ENCODE measurements around the gene KIF5B.
A peak's percentile ranks its signal among the peaks of the same experiment; 100 is the strongest.
"Not testable (repeated sequence)": the region's sequence is repeated elsewhere in the genome, so short reads cannot be mapped to it uniquely, and the experiment has no call there.

KIF5B gene

DNA sequence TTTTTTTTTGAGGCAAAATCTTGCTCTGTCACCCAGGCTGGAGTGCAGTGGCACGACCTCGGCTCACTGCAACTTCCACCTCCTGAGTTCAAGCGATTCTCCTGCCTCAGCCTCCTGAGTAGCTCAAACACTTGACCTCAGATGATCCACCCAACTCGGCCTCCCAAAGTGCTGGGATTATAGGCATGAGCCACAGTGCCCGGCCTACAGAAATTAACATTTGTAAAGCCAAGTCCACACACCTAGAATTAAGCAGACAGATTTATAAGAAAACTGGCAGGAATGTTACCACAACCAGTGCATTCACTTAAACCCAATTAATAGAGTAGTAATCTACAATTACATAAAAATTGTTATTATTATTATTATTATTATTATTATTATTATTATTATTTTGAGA lies 11.7 kb upstream of the KIF5B start:
- H4K12ac ChIP-seq (ENCODE audit: low read depth, low read length); DNase-seq; H3K9ac ChIP-seq (ENCODE audit: low read length); H3K27me3 ChIP-seq (ENCODE audit: insufficient read depth, low read length); H4K91ac ChIP-seq (ENCODE audit: low read depth, low read length); H3K79me1 ChIP-seq (ENCODE audit: low read length); H3K4me2 ChIP-seq (ENCODE audit: low read length); H2AFZ ChIP-seq (ENCODE audit: insufficient read depth, low read length, poor library complexity); H3K79me2 ChIP-seq (ENCODE audit: control insufficient read depth, insufficient read depth, low read length, poor library complexity); H3K14ac ChIP-seq (ENCODE audit: low read length); H3K4me3 ChIP-seq (ENCODE audit: low read depth, low read length); H3K18ac ChIP-seq (ENCODE audit: low read length); H3K4me1 ChIP-seq (ENCODE audit: control insufficient read depth in 1 of 2, insufficient read depth in 2 of 2, low read length in 2 of 2); H2BK5ac ChIP-seq (ENCODE audit: low read depth, low read length, poor library complexity); H4K8ac ChIP-seq (ENCODE audit: low read depth, low read length); H3K36me3 ChIP-seq (ENCODE audit: control insufficient read depth in 1 of 2, insufficient read depth in 2 of 2, low read length in 2 of 2); H2AK5ac ChIP-seq (ENCODE audit: low read length); H2BK120ac ChIP-seq (ENCODE audit: insufficient read depth, low read length, poor library complexity); H3K4ac ChIP-seq (ENCODE audit: low read depth, low read length); H3K9me3 ChIP-seq (ENCODE audit: insufficient read depth, low read depth, low read length); H3K27ac ChIP-seq (ENCODE audit: low read depth, low read length); H3K23ac ChIP-seq (ENCODE audit: low read length); H2BK12ac ChIP-seq (ENCODE audit: low read length): not testable (repeated sequence)
- WGBS (ENCODE audit: extremely low coverage, insufficient coverage, insufficient read length) = no CpG with 5 or more reads among the region's 5 CpGs

DNA sequence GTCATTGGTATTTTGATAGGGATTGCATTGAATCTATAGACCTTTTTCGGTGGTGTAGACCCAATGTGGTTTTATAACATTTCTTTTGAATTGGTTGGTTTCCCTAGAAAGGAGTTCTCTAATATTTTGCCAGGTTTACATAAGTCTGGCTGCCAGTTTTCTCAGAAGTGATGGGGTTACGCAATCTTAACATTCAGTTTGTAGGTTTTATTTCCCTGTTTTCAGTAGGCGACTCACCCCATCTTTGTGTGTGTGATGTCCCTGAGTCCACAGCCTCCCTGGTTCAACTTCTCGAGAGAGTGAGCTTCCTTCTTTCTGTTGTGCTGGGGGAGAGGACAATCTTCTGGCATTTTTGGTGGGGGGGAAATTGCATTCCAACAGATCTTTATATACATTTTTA lies 9.6 kb upstream of the KIF5B start:
- no peaks in the 10 kb centered on the region for H3K79me1 ChIP-seq (ENCODE audit: low read length)

DNA sequence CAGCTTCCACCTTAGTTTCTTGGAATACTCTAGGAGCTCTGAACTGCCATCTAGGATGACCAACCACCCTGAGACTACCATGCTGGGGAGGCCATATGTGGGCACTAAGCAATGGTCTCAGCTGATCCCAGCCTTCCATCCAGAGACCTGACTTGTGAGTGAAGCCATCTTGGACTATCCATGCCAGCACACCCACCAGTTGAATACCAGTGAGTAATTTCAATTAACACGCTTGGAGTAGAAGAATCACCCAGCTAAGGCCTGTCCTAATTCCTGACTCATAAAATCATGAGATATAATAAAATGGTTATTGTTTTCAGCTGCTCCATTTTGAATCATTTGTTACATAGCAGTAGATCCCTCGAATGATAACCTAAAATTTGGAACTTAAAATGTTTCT lies 5.2 kb upstream of the KIF5B start:
- H3K23ac ChIP-seq (ENCODE audit: low read length) = no peak overlapping the region
- H3K36me3 ChIP-seq (ENCODE audit: control insufficient read depth in 1 of 2, insufficient read depth in 2 of 2, low read length in 2 of 2) = no peaks in the 10 kb centered on the region
- H3K4me1 ChIP-seq (ENCODE audit: control insufficient read depth in 1 of 2, insufficient read depth in 2 of 2, low read length in 2 of 2) = peaks cover 2% of the 10 kb centered on the region in 2 experiments
- no peak overlapping the region for H3K4ac ChIP-seq (ENCODE audit: low read depth, low read length)
- peaks cover 2% of the 10 kb centered on the region for H3K79me1 ChIP-seq (ENCODE audit: low read length)
- H3K4me3 ChIP-seq (ENCODE audit: low read depth, low read length) = no peak overlapping the region
- no CpG with 5 or more reads among the region's 2 CpGs for WGBS (ENCODE audit: extremely low coverage, insufficient coverage, insufficient read length)
- DNase-seq = no peak
- no peak overlapping the region for H4K91ac ChIP-seq (ENCODE audit: low read depth, low read length)
- H2BK12ac ChIP-seq (ENCODE audit: low read length) = no peak overlapping the region
- no peak overlapping the region for H3K4me2 ChIP-seq (ENCODE audit: low read length)
- no peak overlapping the region for H3K18ac ChIP-seq (ENCODE audit: low read length)
- H3K27me3 ChIP-seq (ENCODE audit: insufficient read depth, low read length) = no peaks in the 10 kb centered on the region
- H4K12ac ChIP-seq (ENCODE audit: low read depth, low read length) = no peak overlapping the region
- no peak overlapping the region for H3K14ac ChIP-seq (ENCODE audit: low read length)
- H3K79me2 ChIP-seq (ENCODE audit: control insufficient read depth, insufficient read depth, low read length, poor library complexity) = no peaks in the 10 kb centered on the region
- H3K9ac ChIP-seq (ENCODE audit: low read length) = no peak overlapping the region
- no peak overlapping the region for H2AFZ ChIP-seq (ENCODE audit: insufficient read depth, low read length, poor library complexity)
- H2BK120ac ChIP-seq (ENCODE audit: insufficient read depth, low read length, poor library complexity) = no peak overlapping the region
- no peaks in the 10 kb centered on the region for H3K9me3 ChIP-seq (ENCODE audit: insufficient read depth, low read depth, low read length)
- H2AK5ac ChIP-seq (ENCODE audit: low read length) = no peak overlapping the region
- no peak overlapping the region for H4K8ac ChIP-seq (ENCODE audit: low read depth, low read length)
- H3K27ac ChIP-seq (ENCODE audit: low read depth, low read length) = no peak overlapping the region
- no peak overlapping the region for H2BK5ac ChIP-seq (ENCODE audit: low read depth, low read length, poor library complexity)

More for the DNA sequence above, 9.6 kb upstream of the KIF5B start:
- no peak overlapping the region for H2AFZ ChIP-seq (ENCODE audit: insufficient read depth, low read length, poor library complexity)
- H4K12ac ChIP-seq (ENCODE audit: low read depth, low read length) = no peak overlapping the region
- H2BK5ac ChIP-seq (ENCODE audit: low read depth, low read length, poor library complexity) = no peak overlapping the region
- H2AK5ac ChIP-seq (ENCODE audit: low read length) = no peak overlapping the region
- no peak overlapping the region for H4K91ac ChIP-seq (ENCODE audit: low read depth, low read length)
- no peak overlapping the region for H3K14ac ChIP-seq (ENCODE audit: low read length)
- H3K36me3 ChIP-seq (ENCODE audit: control insufficient read depth in 1 of 2, insufficient read depth in 2 of 2, low read length in 2 of 2) = no peaks in the 10 kb centered on the region
- no peak overlapping the region for H3K23ac ChIP-seq (ENCODE audit: low read length)
- H2BK120ac ChIP-seq (ENCODE audit: insufficient read depth, low read length, poor library complexity) = no peak overlapping the region
- no peak overlapping the region for H3K18ac ChIP-seq (ENCODE audit: low read length)
- no peak overlapping the region for H3K4ac ChIP-seq (ENCODE audit: low read depth, low read length)
- H3K4me2 ChIP-seq (ENCODE audit: low read length) = no peak overlapping the region
- peak in 1 of 2 donors; percentile 12 for DNase-seq
- no peak overlapping the region for H3K4me3 ChIP-seq (ENCODE audit: low read depth, low read length)
- no CpG with 5 or more reads among the region's 4 CpGs for WGBS (ENCODE audit: extremely low coverage, insufficient coverage, insufficient read length)
- H2BK12ac ChIP-seq (ENCODE audit: low read length) = no peak overlapping the region
- H4K8ac ChIP-seq (ENCODE audit: low read depth, low read length) = no peak overlapping the region
- no peaks in the 10 kb centered on the region for H3K79me2 ChIP-seq (ENCODE audit: control insufficient read depth, insufficient read depth, low read length, poor library complexity)
- H3K4me1 ChIP-seq (ENCODE audit: control insufficient read depth in 1 of 2, insufficient read depth in 2 of 2, low read length in 2 of 2) = no peaks in the 10 kb centered on the region
- no peaks in the 10 kb centered on the region for H3K9me3 ChIP-seq (ENCODE audit: insufficient read depth, low read depth, low read length)
- no peak overlapping the region for H3K9ac ChIP-seq (ENCODE audit: low read length)
- no peak overlapping the region for H3K27ac ChIP-seq (ENCODE audit: low read depth, low read length)
- H3K27me3 ChIP-seq (ENCODE audit: insufficient read depth, low read length) = no peaks in the 10 kb centered on the region

DNA sequence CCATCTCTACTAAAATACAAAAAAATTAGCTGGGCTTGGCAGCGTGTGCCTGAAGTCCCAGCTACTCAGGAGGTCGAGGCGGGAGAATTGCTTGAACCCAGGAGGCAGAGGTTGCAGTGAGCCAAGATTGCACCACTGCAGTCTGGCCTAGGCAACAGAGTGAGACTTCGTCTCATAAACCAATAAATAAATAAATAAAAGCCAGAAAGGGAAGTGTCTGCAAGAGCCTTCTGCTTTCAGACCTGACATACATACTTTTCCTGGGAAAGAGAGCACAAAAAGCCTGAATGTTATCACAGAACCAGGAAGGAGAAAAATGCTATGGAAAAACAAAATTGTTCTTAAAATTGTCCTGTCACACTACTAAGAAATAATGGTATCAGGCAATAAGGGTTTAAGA lies 4.1 kb upstream of the KIF5B start:
- no peak for DNase-seq
- no CpG with 5 or more reads among the region's 4 CpGs for WGBS (ENCODE audit: extremely low coverage, insufficient coverage, insufficient read length)
- Histone ChIP-seq H3K4me3 (ENCODE audit: low read depth, low read length) (no peak overlapping the region), H3K27me3 (ENCODE audit: insufficient read depth, low read length) (no peaks in the 10 kb centered on the region), H3K18ac (ENCODE audit: low read length) (no peak overlapping the region), H3K4ac (ENCODE audit: low read depth, low read length) (no peak overlapping the region), H3K36me3 (ENCODE audit: control insufficient read depth in 1 of 2, insufficient read depth in 2 of 2, low read length in 2 of 2) (no peaks in the 10 kb centered on the region), H4K12ac (ENCODE audit: low read depth, low read length) (no peak overlapping the region), H3K23ac (ENCODE audit: low read length) (no peak overlapping the region), H3K79me2 (ENCODE audit: control insufficient read depth, insufficient read depth, low read length, poor library complexity) (peaks cover 8% of the 10 kb centered on the region), H2BK120ac (ENCODE audit: insufficient read depth, low read length, poor library complexity) (no peak overlapping the region), H3K4me2 (ENCODE audit: low read length) (no peak overlapping the region), H3K79me1 (ENCODE audit: low read length) (peaks cover 11% of the 10 kb centered on the region), H2AK5ac (ENCODE audit: low read length) (no peak overlapping the region), H4K8ac (ENCODE audit: low read depth, low read length) (no peak overlapping the region), H2BK12ac (ENCODE audit: low read length) (no peak overlapping the region), H3K27ac (ENCODE audit: low read depth, low read length) (no peak overlapping the region), H3K9me3 (ENCODE audit: insufficient read depth, low read depth, low read length) (no peaks in the 10 kb centered on the region), H3K14ac (ENCODE audit: low read length) (no peak overlapping the region), H2AFZ (ENCODE audit: insufficient read depth, low read length, poor library complexity) (no peak overlapping the region), H3K4me1 (ENCODE audit: control insufficient read depth in 1 of 2, insufficient read depth in 2 of 2, low read length in 2 of 2) (peaks cover 2% of the 10 kb centered on the region in 2 experiments), H2BK5ac (ENCODE audit: low read depth, low read length, poor library complexity) (no peak overlapping the region), H4K91ac (ENCODE audit: low read depth, low read length) (no peak overlapping the region), H3K9ac (ENCODE audit: low read length) (no peak overlapping the region)

Measured in trophoblast cell (in vitro differentiated cells and primary cell).